Type B pancreatic cell (in vitro differentiated cells): ENCODE measurements around the gene AFG3L2. TPM values are rescaled to one million over a fixed set of nuclear protein-coding genes. Genes with fewer than 3 reads are reported as not detected.

ENCODE experiments used
- DNase-seq: peaks from one replicate; pipeline ENCODE4 v3.0.0; 2021; ENCODE audit warnings: mixed read lengths; ENCODE audit not compliant: unreplicated experiment; ENCODE audit errors: extremely low spot score
- H3K27ac Mint-ChIP-seq: 2 replicates; pipeline ENCODE4 v1.8.0; 2021; ENCODE audit warnings: mild to moderate bottlenecking, mixed read lengths
- H3K27me3 Mint-ChIP-seq: 2 replicates; pipeline ENCODE4 v1.8.0; 2021; ENCODE audit warnings: mixed read lengths
- H3K36me3 Mint-ChIP-seq: 2 replicates; pipeline ENCODE4 v1.8.0; 2021; ENCODE audit warnings: mixed read lengths
- H3K4me1 Mint-ChIP-seq: one replicate; pipeline ENCODE4 v1.8.0; 2021; ENCODE audit warnings: mixed read lengths; ENCODE audit not compliant: unreplicated experiment
- H3K4me3 Mint-ChIP-seq: 2 replicates; pipeline ENCODE4 v1.8.0; 2021; ENCODE audit warnings: mild to moderate bottlenecking, mixed read lengths
- H3K9me3 Mint-ChIP-seq: 2 replicates; pipeline ENCODE4 v1.8.0; 2021; ENCODE audit warnings: mixed read lengths
- CTCF ChIP-seq: fragments of 200-600 bp; sonication (generic); conservative IDR thresholded peaks from 2 replicates; pipeline ENCODE4 v1.5.0; 2021; ENCODE audit warnings: antibody characterized with exemption, mild to moderate bottlenecking
- total RNA-seq: library from RNA; stranded (reverse); gene quantifications from 2 replicates; pipeline ENCODE4 v1.2.1, GENCODE V29; 2021; ENCODE audit warnings: low replicate concordance

Gene AFG3L2
- total RNA-seq, 1 donor from 2014 or later: 56.0 TPM

- Mint-ChIP-seq H3K4me3 (no peak overlapping the region), H3K9me3 (no peaks in the 10 kb centered on the region), H3K27me3 (peaks cover 34% of the 10 kb centered on the region), H3K4me1 (peaks cover 16% of the 10 kb centered on the region), H3K27ac (no peak overlapping the region), H3K36me3 (no peaks in the 10 kb centered on the region)
- TF ChIP-seq CTCF: no peak
- DNase-seq: no peak
These were observed 85.9 kb downstream of the AFG3L2 start for GRCh38 chr18:12291161-12291560.

- no peak overlapping the region for H3K4me3 Mint-ChIP-seq
- peaks cover 16% of the 10 kb centered on the region for H3K4me1 Mint-ChIP-seq
- no peaks in the 10 kb centered on the region for H3K36me3 Mint-ChIP-seq
- no peak for TF ChIP-seq CTCF
- DNase-seq: no peak
- H3K9me3 Mint-ChIP-seq: no peaks in the 10 kb centered on the region
- H3K27me3 Mint-ChIP-seq: peaks cover 35% of the 10 kb centered on the region
- no peak overlapping the region for H3K27ac Mint-ChIP-seq
These were observed 86.9 kb downstream of the AFG3L2 start for GRCh38 chr18:12290086-12290485.

- H3K4me1 Mint-ChIP-seq: peaks cover 16% of the 10 kb centered on the region
- H3K4me3 Mint-ChIP-seq: peak overlapping the region; percentile 88
- H3K27ac Mint-ChIP-seq: peak overlapping the region; percentile 94
- no peaks in the 10 kb centered on the region for H3K36me3 Mint-ChIP-seq
- H3K9me3 Mint-ChIP-seq: no peaks in the 10 kb centered on the region
- peaks cover 38% of the 10 kb centered on the region for H3K27me3 Mint-ChIP-seq
- DNase-seq: no peak
- TF ChIP-seq CTCF: no peak
These were observed 88.6 kb downstream of the AFG3L2 start for GRCh38 chr18:12288403-12288755.

- peak overlapping the region; percentile 88 for H3K4me3 Mint-ChIP-seq
- H3K36me3 Mint-ChIP-seq: no peaks in the 10 kb centered on the region
- peak overlapping the region; percentile 94 for H3K27ac Mint-ChIP-seq
- H3K27me3 Mint-ChIP-seq: peaks cover 42% of the 10 kb centered on the region
- no peak for TF ChIP-seq CTCF
- no peak for DNase-seq
- H3K9me3 Mint-ChIP-seq: no peaks in the 10 kb centered on the region
- peaks cover 16% of the 10 kb centered on the region for H3K4me1 Mint-ChIP-seq
These were observed 89.2 kb downstream of the AFG3L2 start for GRCh38 chr18:12287684-12288402.

GRCh38 chr18:12287131-12287681 lies 89.8 kb downstream of the AFG3L2 start:
- DNase-seq: no peak

More at GRCh38 chr18:12287131-12287681, 89.8 kb downstream of the AFG3L2 start:
- H3K9me3 Mint-ChIP-seq: no peaks in the 10 kb centered on the region
- peak overlapping the region; percentile 88 for H3K4me3 Mint-ChIP-seq
- H3K4me1 Mint-ChIP-seq: peaks cover 16% of the 10 kb centered on the region
- H3K27ac Mint-ChIP-seq: peak overlapping the region; percentile 94
- H3K27me3 Mint-ChIP-seq: peaks cover 42% of the 10 kb centered on the region
- no peaks in the 10 kb centered on the region for H3K36me3 Mint-ChIP-seq
- TF ChIP-seq CTCF: no peak
